Erythroblast (primary cell): ENCODE results near the gene VKORC1L1.
"Not testable (repeated sequence)": the region's sequence is repeated elsewhere in the genome, so short reads cannot be mapped to it uniquely, and the experiment has no call there.

Experiments used
- DNase-seq, 2 experiments: peaks; one replicate each; lab custom pipeline; 2025; lab: John Stamatoyannopoulos, UW
- GATA1 ChIP-seq: IDR thresholded peaks from 2 replicates; pipeline ENCODE4 v1.6.1; 2011; ENCODE audit warnings: low read depth, mild to moderate bottlenecking, control low read depth, low read length, moderate library complexity
- POLR2A ChIP-seq: IDR thresholded peaks from 2 replicates; pipeline ENCODE4 v1.6.1; 2011; ENCODE audit warnings: mild to moderate bottlenecking, low read length

VKORC1L1 gene

GRCh38 chr7:65872776-65873581 lies at the start of gene VKORC1L1:
TSS of gene VKORC1L1 (plus strand) at chr7:65873074. CDS start at chr7:65873372, 298 bp downstream.
- TF ChIP-seq GATA1 (no peak), POLR2A (no peak)

GRCh38 chr7:65827366-65827765 lies 45.5 kb upstream of the VKORC1L1 start:
- no peak for DNase-seq
- no peak for TF ChIP-seq GATA1
- no peak for TF ChIP-seq POLR2A

More at GRCh38 chr7:65872776-65873581, at the start of gene VKORC1L1:
- DNase-seq = peak; percentile 95 to 98

- peak; percentile 9 to 12 for DNase-seq
- TF ChIP-seq GATA1 (no peak), POLR2A (no peak)
Observed at GRCh38 chr7:65832281-65832680, 40.6 kb upstream of the VKORC1L1 start.

- DNase-seq = not testable (repeated sequence)
Observed at GRCh38 chr7:65836684-65837083, 36.2 kb upstream of the VKORC1L1 start.

- peak in 1 of 2 experiments; percentile 12 for DNase-seq
Observed at GRCh38 chr7:65837541-65837956, 35.3 kb upstream of the VKORC1L1 start.

- no peak for DNase-seq
- no peak for TF ChIP-seq POLR2A
- TF ChIP-seq GATA1 = no peak
Observed at GRCh38 chr7:65839846-65840245, 33.0 kb upstream of the VKORC1L1 start.

- DNase-seq = no peak
- TF ChIP-seq GATA1 = no peak
- no peak for TF ChIP-seq POLR2A
Observed at GRCh38 chr7:65840446-65840845, 32.4 kb upstream of the VKORC1L1 start.

GRCh38 chr7:65843616-65844015 lies 29.3 kb upstream of the VKORC1L1 start:
- DNase-seq = not testable (repeated sequence)

GRCh38 chr7:65846008-65846570 lies 26.8 kb upstream of the VKORC1L1 start:
- no peak for DNase-seq
- TF ChIP-seq POLR2A (no peak), GATA1 (no peak)

GRCh38 chr7:65853426-65853825 lies 19.4 kb upstream of the VKORC1L1 start:
- not testable (repeated sequence) for DNase-seq

- DNase-seq = not testable (repeated sequence)
Observed at GRCh38 chr7:65853892-65854291, 19.0 kb upstream of the VKORC1L1 start.

GRCh38 chr7:65857321-65857894 lies 15.5 kb upstream of the VKORC1L1 start:
- not testable (repeated sequence) for DNase-seq

- not testable (repeated sequence) for DNase-seq
Observed at GRCh38 chr7:65858660-65859059, 14.2 kb upstream of the VKORC1L1 start.

- DNase-seq = not testable (repeated sequence)
Observed at GRCh38 chr7:65866244-65866643, 6.6 kb upstream of the VKORC1L1 start.

- not testable (repeated sequence) for DNase-seq
Observed at GRCh38 chr7:65867681-65868080, 5.2 kb upstream of the VKORC1L1 start.

GRCh38 chr7:65869312-65869711 lies 3.6 kb upstream of the VKORC1L1 start:
- DNase-seq = not testable (repeated sequence)

- DNase-seq = not testable (repeated sequence)
Observed at GRCh38 chr7:65871451-65871850, 1.4 kb upstream of the VKORC1L1 start.

- DNase-seq = peak; percentile 55 to 64
Observed at GRCh38 chr7:65873582-65874193, 814 bp downstream of the VKORC1L1 start.

- DNase-seq = not testable (repeated sequence)
Observed at GRCh38 chr7:65875715-65876114, 2.8 kb downstream of the VKORC1L1 start.
